IMR-90 (cell line): ENCODE measurements around the gene AUTS2. TPM values are rescaled to one million over a fixed set of nuclear protein-coding genes. Genes with fewer than 3 reads are reported as not detected.

Experiments used
- ATAC-seq: fragments of 200-7000 bp; cut with Tn5 transposase; 2 replicates; pipeline ENCODE4 v1.9.1; 2020; ENCODE audit warnings: low read depth, mild to moderate bottlenecking, moderate library complexity
- BruUV-seq: library from RNA; stranded (reverse); fragments of 400-500 nt; replicated peaks from 2 replicates; lab custom pipeline; 2021; lab: Mats Ljungman, UMichigan
- CTCF ChIA-PET: fragments of 300-600 bp; formaldehyde crosslinking; extraction: SDS; loops from one replicate; lab custom pipeline; 2021; ENCODE audit warnings: antibody characterized with exemption; lab: Yijun Ruan, JAX
- POLR2A ChIA-PET: fragments of 300-600 bp; sonication (Branson Sonifier 250); formaldehyde crosslinking; loops from one replicate; lab custom pipeline; 2022; ENCODE audit warnings: antibody characterized with exemption; ENCODE audit not compliant: unreplicated experiment; lab: Charles Lee
- DNase-seq: peaks from one replicate; pipeline ENCODE4 v3.0.0; 2013
- H2AFZ ChIP-seq: replicated peaks from 2 replicates; pipeline ENCODE3; 2013; ENCODE audit warnings: low read length, mild to moderate bottlenecking; ENCODE audit not compliant: poor library complexity
- H2AK5ac ChIP-seq: 2 replicates; pipeline ENCODE4 v1.6.1; 2013; ENCODE audit warnings: low read depth, low read length, inconsistent platforms
- H2AK9ac ChIP-seq: replicated peaks from 2 replicates; pipeline ENCODE3; 2013; ENCODE audit warnings: mild to moderate bottlenecking, low read depth, low read length, moderate library complexity; ENCODE audit not compliant: poor library complexity
- H2BK120ac ChIP-seq: 2 replicates; pipeline ENCODE4 v1.6.1; 2013; ENCODE audit warnings: low read depth, low read length, inconsistent platforms
- H2BK15ac ChIP-seq: 3 replicates; pipeline ENCODE4 v1.6.1; 2013; ENCODE audit warnings: low read depth, low read length, inconsistent platforms
- H2BK20ac ChIP-seq: 2 replicates; pipeline ENCODE4 v1.6.1; 2013; ENCODE audit warnings: low read depth, mild to moderate bottlenecking, inconsistent platforms, low read length, moderate library complexity
- H2BK5ac ChIP-seq: 2 replicates; pipeline ENCODE4 v1.6.1; 2013; ENCODE audit warnings: mild to moderate bottlenecking, low read depth, low read length, inconsistent platforms; ENCODE audit not compliant: poor library complexity, severe bottlenecking
- H3K14ac ChIP-seq: replicated peaks from 2 replicates; pipeline ENCODE4 v1.6.1; 2013; ENCODE audit warnings: low read depth, low read length, inconsistent platforms
- H3K18ac ChIP-seq: 2 replicates; pipeline ENCODE4 v1.6.1; 2013; ENCODE audit warnings: low read depth, low read length, control low read depth
- H3K23ac ChIP-seq: 2 replicates; pipeline ENCODE4 v1.6.1; 2013; ENCODE audit warnings: low read depth, low read length, inconsistent platforms
- H3K27ac ChIP-seq: 2 replicates; pipeline ENCODE4 v1.5.1; 2013; ENCODE audit warnings: mild to moderate bottlenecking, control low read depth, low read length; ENCODE audit not compliant: insufficient read depth
- H3K27me3 ChIP-seq: 2 replicates; pipeline ENCODE4 v1.6.1; 2013; ENCODE audit warnings: low read length; ENCODE audit not compliant: control insufficient read depth, insufficient read depth
- H3K36me3 ChIP-seq: 2 replicates; pipeline ENCODE4 v1.6.1; 2013; ENCODE audit warnings: low read length, mixed read lengths; ENCODE audit not compliant: control insufficient read depth, insufficient read depth
- H3K4ac ChIP-seq: 2 replicates; pipeline ENCODE4 v1.6.1; 2013; ENCODE audit warnings: low read depth, low read length, inconsistent platforms
- H3K4me1 ChIP-seq: 2 replicates; pipeline ENCODE4 v1.6.1; 2013; ENCODE audit warnings: low read length, mixed read lengths; ENCODE audit not compliant: control insufficient read depth, insufficient read depth
- H3K4me2 ChIP-seq: 2 replicates; pipeline ENCODE4 v1.6.1; 2013; ENCODE audit warnings: low read depth, mild to moderate bottlenecking, control low read depth, low read length, moderate library complexity
- H3K4me3 ChIP-seq: 2 replicates; pipeline ENCODE4 v1.5.1; 2013; ENCODE audit warnings: low read depth, mild to moderate bottlenecking, control low read depth, low read length, moderate library complexity; ENCODE audit not compliant: insufficient read depth
- H3K56ac ChIP-seq: 2 replicates; pipeline ENCODE4 v1.6.1; 2013; ENCODE audit warnings: low read length, inconsistent platforms; ENCODE audit not compliant: insufficient read depth; ENCODE audit errors: extremely low read depth
- H3K79me1 ChIP-seq, 2 experiments: 2 replicates each; pipeline ENCODE4 v1.6.1; 2013; ENCODE audit warnings: low read length in 2 of 2, inconsistent platforms in 1 of 2, low read depth in 1 of 2
- H3K9ac ChIP-seq: 2 replicates; pipeline ENCODE4 v1.6.1; 2013; ENCODE audit warnings: low read depth, low read length, control low read depth
- H3K9me1 ChIP-seq: 2 replicates; pipeline ENCODE4 v1.6.1; 2013; ENCODE audit warnings: low read length, inconsistent platforms; ENCODE audit not compliant: insufficient read depth
- H3K9me3 ChIP-seq: 2 replicates; pipeline ENCODE4 v1.6.1; 2013; ENCODE audit warnings: low read length; ENCODE audit not compliant: control insufficient read depth, insufficient read depth
- H4K20me1 ChIP-seq: 2 replicates; pipeline ENCODE4 v1.6.1; 2013; ENCODE audit warnings: low read length, inconsistent platforms; ENCODE audit not compliant: insufficient read depth
- H4K5ac ChIP-seq: 2 replicates; pipeline ENCODE4 v1.6.1; 2013; ENCODE audit warnings: mild to moderate bottlenecking, low read depth, low read length, control low read depth
- H4K8ac ChIP-seq, 2 experiments: 2 replicates each; pipeline ENCODE4 v1.6.1; 2013; ENCODE audit warnings: low read depth in 2 of 2, low read length in 2 of 2, control low read depth in 1 of 2, inconsistent platforms in 1 of 2
- H4K91ac ChIP-seq: 2 replicates; pipeline ENCODE4 v1.6.1; 2013; ENCODE audit warnings: low read depth, low read length, inconsistent platforms; ENCODE audit not compliant: insufficient read depth
- BHLHE40 ChIP-seq: fragments of 150-350 bp; IDR thresholded peaks from 2 replicates; pipeline ENCODE4 v1.6.1; 2016; ENCODE audit warnings: mild to moderate bottlenecking, low read depth, low read length
- CEBPB ChIP-seq: IDR thresholded peaks from 2 replicates; pipeline ENCODE4 v1.6.1; 2012; ENCODE audit warnings: low read depth, low read length, improper control_type of control experiment
- FOS ChIP-seq: fragments of 150-350 bp; IDR thresholded peaks from 2 replicates; pipeline ENCODE4 v1.6.1; 2016; ENCODE audit warnings: low read depth, low read length
- MAZ ChIP-seq: IDR thresholded peaks from 2 replicates; pipeline ENCODE4 v1.6.1; 2012; ENCODE audit warnings: low read depth, mild to moderate bottlenecking, low read length, improper control_type of control experiment, moderate library complexity, borderline replicate concordance
- RAD21 ChIP-seq: IDR thresholded peaks from 2 replicates; pipeline ENCODE4 v1.6.1; 2012; ENCODE audit warnings: low read length, improper control_type of control experiment
- WGBS, 2 experiments: methylation state at CpG; one replicate each; pipeline versions ENCODE4 v1.1.5 to v1.1.7; 2013; ENCODE audit warnings: missing lambda C conversion rate in 2 of 2; ENCODE audit not compliant: insufficient read length in 1 of 2; ENCODE audit errors: extremely low coverage in 2 of 2; 5-methylcytosine and 5-hydroxymethylcytosine counted together
- dilution Hi-C: fragments of 300-500 bp; cut with HindIII; formaldehyde crosslinking; loops from one replicate; pipeline ENCODE4 v1.14.3; 2018; ENCODE audit warnings: low sequenced_read_pairs; ENCODE audit not compliant: unreplicated experiment
- in situ Hi-C: fragments of 300-500 bp; cut with MboI; formaldehyde crosslinking; loops from 3 replicates; pipeline ENCODE4 v1.14.3; 2019; ENCODE audit warnings: low sequenced_read_pairs, inconsistent platforms, mixed read lengths
- intact Hi-C: fragments of 100-400 bp; cut with micrococcal nuclease; formaldehyde crosslinking; loops from 2 replicates; pipeline ENCODE4 v1.10.0; 2022
- polyA plus RNA-seq, 3 experiments: library from polyadenylated mRNA; depleted of rRNA; stranded (reverse); fragments of >200 nt; gene quantifications; 2 replicates each; pipeline ENCODE4 v1.2.3, GENCODE V29; 2012; ENCODE audit warnings: low replicate concordance in 1 of 3
- total RNA-seq: library from RNA; depleted of rRNA; stranded (reverse); fragments of >200 nt; gene quantifications from 2 replicates; pipeline ENCODE4 v1.2.3, GENCODE V29; 2012
- TF ChIP-seq, protein P1 (sequence below): fragments of 150-350 bp; IDR thresholded peaks from 2 replicates; pipeline ENCODE4 v1.6.1; 2016; ENCODE audit warnings: low read depth, mild to moderate bottlenecking, low read length, moderate library complexity, borderline replicate concordance

The AUTS2 gene
- total and polyA plus RNA-seq, 2 of the 4 experiments (the other 2 are of a cell fraction): 0.90 to 3.0 TPM

DNA sequence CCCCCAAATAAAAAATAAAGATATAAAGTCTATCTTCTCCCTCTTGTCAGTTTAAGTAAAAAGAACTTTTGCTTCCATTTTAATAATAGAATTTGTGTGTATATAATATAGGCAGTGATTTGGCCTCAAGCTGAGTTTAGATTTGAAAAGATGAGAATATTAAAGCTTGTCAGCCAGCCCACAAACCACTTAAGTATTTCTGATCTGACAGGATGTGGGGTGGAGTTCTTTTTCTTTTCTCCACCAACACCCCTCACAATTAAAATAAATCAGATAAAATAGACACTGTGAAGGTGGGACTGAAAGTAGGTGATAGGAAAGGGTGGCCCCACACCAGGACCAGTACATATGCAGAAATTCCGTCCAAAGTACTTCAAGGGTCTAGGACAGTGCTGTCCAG is 714.1 kb downstream of the AUTS2 start:
- Histone ChIP-seq H3K4ac (no peak overlapping the region), H3K14ac (no peak overlapping the region), H3K9ac (no peak overlapping the region), H3K56ac (no peak overlapping the region), H4K20me1 (no peaks in the 10 kb centered on the region), H2BK15ac (no peak overlapping the region), H4K5ac (no peak overlapping the region), H3K4me2 (no peak overlapping the region), H3K9me3 (peaks cover 3% of the 10 kb centered on the region; the same call in 1 of the 2 replicates), H2BK120ac (no peak overlapping the region), H3K23ac (no peak overlapping the region), H4K91ac (no peak overlapping the region), H2AK9ac (no peak overlapping the region), H2BK5ac (no peak overlapping the region), H2AK5ac (no peak overlapping the region), H3K27me3 (no peaks in the 10 kb centered on the region), H2BK20ac (no peak overlapping the region), H3K4me3 (no peak overlapping the region), H3K9me1 (no peaks in the 10 kb centered on the region), H3K79me1 (no peaks in the 10 kb centered on the region), H4K8ac (no peak overlapping the region), H3K27ac (no peak overlapping the region), H3K36me3 (no peaks in the 10 kb centered on the region), H3K4me1 (no peaks in the 10 kb centered on the region), H2AFZ (no peak overlapping the region), H3K18ac (no peak overlapping the region)
- CTCF ChIA-PET: no interaction called here
- TF ChIP-seq, protein P1, sequence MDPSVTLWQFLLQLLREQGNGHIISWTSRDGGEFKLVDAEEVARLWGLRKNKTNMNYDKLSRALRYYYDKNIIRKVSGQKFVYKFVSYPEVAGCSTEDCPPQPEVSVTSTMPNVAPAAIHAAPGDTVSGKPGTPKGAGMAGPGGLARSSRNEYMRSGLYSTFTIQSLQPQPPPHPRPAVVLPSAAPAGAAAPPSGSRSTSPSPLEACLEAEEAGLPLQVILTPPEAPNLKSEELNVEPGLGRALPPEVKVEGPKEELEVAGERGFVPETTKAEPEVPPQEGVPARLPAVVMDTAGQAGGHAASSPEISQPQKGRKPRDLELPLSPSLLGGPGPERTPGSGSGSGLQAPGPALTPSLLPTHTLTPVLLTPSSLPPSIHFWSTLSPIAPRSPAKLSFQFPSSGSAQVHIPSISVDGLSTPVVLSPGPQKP: no peak
- TF ChIP-seq MAZ (no peak), RAD21 (no peak), BHLHE40 (no peak), FOS (no peak), CEBPB (no peak)
- intact Hi-C loops: no loop called here
- dilution Hi-C loops: no loop called here
- WGBS, 2 experiments: 80% methylated on average over 1 of the region's 1 CpG; no CpG with 5 or more reads in 1 of the 2 experiments
- ATAC-seq (no peak), DNase-seq (no peak)
- in situ Hi-C loops: no loop called here
- no TSS peak for BruUV-seq
- POLR2A ChIA-PET: no interaction called here
